NOMO-1 treated with dmso at 0.1 percent for 144 hours (cell line): Measurements from ENCODE around the gene PRXL2A.
"Not testable (repeated sequence)": the region's sequence is repeated elsewhere in the genome, so short reads cannot be mapped to it uniquely, and the experiment has no call there.

Experiments used
- DNase-seq: peaks from one replicate; lab custom pipeline; 2025; ENCODE audit not compliant: unreplicated experiment; lab: John Stamatoyannopoulos, UW

Gene PRXL2A

GRCh38 chr10:80411267-80411668 lies 2.9 kb downstream of the PRXL2A start:
- no peak for DNase-seq

GRCh38 chr10:80411681-80412220 lies 3.4 kb downstream of the PRXL2A start:
- DNase-seq: no peak

- no peak for DNase-seq
Observed at GRCh38 chr10:80412486-80412885, 4.1 kb downstream of the PRXL2A start.

- no peak for DNase-seq
Observed at GRCh38 chr10:80413271-80413996, 5.1 kb downstream of the PRXL2A start.

- no peak for DNase-seq
Observed at GRCh38 chr10:80414142-80414895, 6.0 kb downstream of the PRXL2A start.

- DNase-seq: no peak
Observed at GRCh38 chr10:80415734-80416478, 7.6 kb downstream of the PRXL2A start.

- DNase-seq: no peak
Observed at GRCh38 chr10:80416479-80417098, 8.2 kb downstream of the PRXL2A start.

GRCh38 chr10:80417256-80417655 lies 8.9 kb downstream of the PRXL2A start:
- not testable (repeated sequence) for DNase-seq

- DNase-seq: no peak
Observed at GRCh38 chr10:80421050-80421706, 12.8 kb downstream of the PRXL2A start.

- DNase-seq: peak; percentile 58
Observed at GRCh38 chr10:80421707-80422536, 13.6 kb downstream of the PRXL2A start.

- DNase-seq: no peak
Observed at GRCh38 chr10:80425901-80426300, 17.6 kb downstream of the PRXL2A start.

GRCh38 chr10:80427541-80427940 lies 19.2 kb downstream of the PRXL2A start:
- DNase-seq: no peak

- no peak for DNase-seq
Observed at GRCh38 chr10:80429521-80429973, 21.2 kb downstream of the PRXL2A start.

GRCh38 chr10:80433134-80433533 lies 24.8 kb downstream of the PRXL2A start:
- no peak for DNase-seq

GRCh38 chr10:80436446-80437098 lies 28.2 kb downstream of the PRXL2A start:
- DNase-seq: no peak

- no peak for DNase-seq
Observed at GRCh38 chr10:80437227-80437626, 28.9 kb downstream of the PRXL2A start.

- no peak for DNase-seq
Observed at GRCh38 chr10:80441831-80442230, 33.5 kb downstream of the PRXL2A start.

- no peak for DNase-seq
Observed at GRCh38 chr10:80442879-80443278, 34.5 kb downstream of the PRXL2A start.

- DNase-seq: peak; percentile 43
Observed at GRCh38 chr10:80443531-80443974, 35.2 kb downstream of the PRXL2A start.
